Fibroblast of lung (primary cell): Measurements from ENCODE around the gene DONSON. TPM values are rescaled to one million over a fixed set of nuclear protein-coding genes. Genes with fewer than 3 reads are reported as not detected.

Experiments
- DNase-seq, 2 donors: peaks; one replicate each; pipeline versions ENCODE4 v3.0.0 to v3.0.0-alpha.2; 2010; ENCODE audit warnings: low read depth in 2 of 2
- H2AFZ ChIP-seq: 2 replicates; pipeline ENCODE4 v1.5.1; 2012; ENCODE audit warnings: low read length, control low read depth, inconsistent platforms
- H3K27ac ChIP-seq: 2 replicates; pipeline ENCODE4 v1.5.1; 2011; ENCODE audit warnings: low read length, control low read depth; ENCODE audit not compliant: insufficient read depth
- H3K27me3 ChIP-seq: 2 replicates; pipeline ENCODE4 v1.5.1; 2011; ENCODE audit warnings: mild to moderate bottlenecking, low read length; ENCODE audit not compliant: control insufficient read depth, insufficient read depth
- H3K36me3 ChIP-seq: 2 replicates; pipeline ENCODE4 v1.5.1; 2011; ENCODE audit warnings: low read length; ENCODE audit not compliant: control insufficient read depth, insufficient read depth
- H3K4me1 ChIP-seq: 2 replicates; pipeline ENCODE4 v1.5.1; 2011; ENCODE audit warnings: low read length; ENCODE audit not compliant: control insufficient read depth, insufficient read depth; ENCODE audit errors: extremely low read depth
- H3K4me2 ChIP-seq: 2 replicates; pipeline ENCODE4 v1.5.1; 2011; ENCODE audit warnings: low read length, control low read depth; ENCODE audit not compliant: insufficient read depth; ENCODE audit errors: extremely low read depth
- H3K4me3 ChIP-seq, 4 experiments: fragments of 200-600 bp in 1 of 4; sonication (generic) in 1 of 4; replicated peaks in 1 of 4; 2 replicates each; pipeline ENCODE4 v1.5.1; 2011 to 2016; ENCODE audit warnings: low read length in 4 of 4, low read depth in 3 of 4, mild to moderate bottlenecking in 3 of 4, control low read depth in 2 of 4, inconsistent platforms in 1 of 4, mixed read lengths in 1 of 4; ENCODE audit not compliant: insufficient read depth in 1 of 4; ENCODE audit errors: control extremely low read depth in 1 of 4
- H3K79me2 ChIP-seq: 2 replicates; pipeline ENCODE4 v1.5.1; 2012; ENCODE audit warnings: mild to moderate bottlenecking, low read length, inconsistent platforms; ENCODE audit not compliant: control insufficient read depth, insufficient read depth
- H3K9ac ChIP-seq: 2 replicates; pipeline ENCODE4 v1.5.1; 2011; ENCODE audit warnings: mild to moderate bottlenecking, low read length, control low read depth; ENCODE audit not compliant: insufficient read depth
- H3K9me3 ChIP-seq: 2 replicates; pipeline ENCODE4 v1.5.1; 2012; ENCODE audit warnings: low read depth, low read length; ENCODE audit not compliant: control insufficient read depth, insufficient read depth
- H4K20me1 ChIP-seq: 2 replicates; pipeline ENCODE4 v1.5.1; 2011; ENCODE audit warnings: low read length; ENCODE audit not compliant: control insufficient read depth, insufficient read depth; ENCODE audit errors: extremely low read depth
- EZH2 ChIP-seq: IDR thresholded peaks from 2 replicates; pipeline ENCODE4 v1.5.1; 2012; ENCODE audit warnings: low read length, control low read depth, mild to moderate bottlenecking; ENCODE audit errors: missing control alignments
- polyA plus RNA-seq, 2 donors: library from polyadenylated mRNA; depleted of rRNA in 1 of 2; stranded (reverse) in 1 of 2; unstranded in 1 of 2; fragments of >200 nt; gene quantifications; 2 replicates each; pipeline ENCODE4 v1.2.1, GENCODE V29; 2011 to 2012; ENCODE audit warnings: missing spikeins in 1 of 2
- total RNA-seq: library from RNA; depleted of rRNA; stranded (reverse); fragments of >200 nt; gene quantifications from 2 replicates; pipeline ENCODE4 v1.2.1, GENCODE V29; 2014
- TF ChIP-seq, protein P1 (sequence below), 2 donors: IDR thresholded peaks in 1 of 2; conservative IDR thresholded peaks in 1 of 2; 1 replicate in 1 of 2; 2 replicates in 1 of 2; pipeline ENCODE4 v1.5.1; 2011 to 2012; ENCODE audit warnings: low read length in 2 of 2, control low read depth in 1 of 2, inconsistent platforms in 1 of 2, low read depth in 1 of 2, mild to moderate bottlenecking in 1 of 2

DONSON gene
- total and polyA plus RNA-seq, 2 donors (not counting 1 experiment from before 2014, with no cell fraction given), result 14.7 to 23.6 TPM

GRCh38 chr21:33546086-33546485 is 42.4 kb downstream of the DONSON start:
- peaks cover 86% of the 10 kb centered on the region for H3K79me2 ChIP-seq
- TF ChIP-seq EZH2, result no peak
- TF ChIP-seq, protein P1, sequence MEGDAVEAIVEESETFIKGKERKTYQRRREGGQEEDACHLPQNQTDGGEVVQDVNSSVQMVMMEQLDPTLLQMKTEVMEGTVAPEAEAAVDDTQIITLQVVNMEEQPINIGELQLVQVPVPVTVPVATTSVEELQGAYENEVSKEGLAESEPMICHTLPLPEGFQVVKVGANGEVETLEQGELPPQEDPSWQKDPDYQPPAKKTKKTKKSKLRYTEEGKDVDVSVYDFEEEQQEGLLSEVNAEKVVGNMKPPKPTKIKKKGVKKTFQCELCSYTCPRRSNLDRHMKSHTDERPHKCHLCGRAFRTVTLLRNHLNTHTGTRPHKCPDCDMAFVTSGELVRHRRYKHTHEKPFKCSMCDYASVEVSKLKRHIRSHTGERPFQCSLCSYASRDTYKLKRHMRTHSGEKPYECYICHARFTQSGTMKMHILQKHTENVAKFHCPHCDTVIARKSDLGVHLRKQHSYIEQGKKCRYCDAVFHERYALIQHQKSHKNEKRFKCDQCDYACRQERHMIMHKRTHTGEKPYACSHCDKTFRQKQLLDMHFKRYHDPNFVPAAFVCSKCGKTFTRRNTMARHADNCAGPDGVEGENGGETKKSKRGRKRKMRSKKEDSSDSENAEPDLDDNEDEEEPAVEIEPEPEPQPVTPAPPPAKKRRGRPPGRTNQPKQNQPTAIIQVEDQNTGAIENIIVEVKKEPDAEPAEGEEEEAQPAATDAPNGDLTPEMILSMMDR (conservative IDR thresholded peaks at IDR 0.05 in 1 of 2, IDR thresholded peaks at IDR 0.05 in 1 of 2; ENCODE audit: low read depth in 1 of 2, low read length in 2 of 2), result no peak
- H3K4me2 ChIP-seq, result peak overlapping the region; percentile 69
- no peaks in the 10 kb centered on the region for H3K9me3 ChIP-seq
- H4K20me1 ChIP-seq, result peaks cover 7% of the 10 kb centered on the region
- H3K36me3 ChIP-seq, result peaks cover 17% of the 10 kb centered on the region
- no peaks in the 10 kb centered on the region for H3K27me3 ChIP-seq
- peak overlapping the region; percentile 51 for H3K27ac ChIP-seq
- no peaks in the 10 kb centered on the region for H3K4me1 ChIP-seq
- no peak for DNase-seq
- no peak overlapping the region for H2AFZ ChIP-seq
- no peak overlapping the region for H3K9ac ChIP-seq
- H3K4me3 ChIP-seq, result peak overlapping the region in 1 of 4 experiments; percentile 72

DNA sequence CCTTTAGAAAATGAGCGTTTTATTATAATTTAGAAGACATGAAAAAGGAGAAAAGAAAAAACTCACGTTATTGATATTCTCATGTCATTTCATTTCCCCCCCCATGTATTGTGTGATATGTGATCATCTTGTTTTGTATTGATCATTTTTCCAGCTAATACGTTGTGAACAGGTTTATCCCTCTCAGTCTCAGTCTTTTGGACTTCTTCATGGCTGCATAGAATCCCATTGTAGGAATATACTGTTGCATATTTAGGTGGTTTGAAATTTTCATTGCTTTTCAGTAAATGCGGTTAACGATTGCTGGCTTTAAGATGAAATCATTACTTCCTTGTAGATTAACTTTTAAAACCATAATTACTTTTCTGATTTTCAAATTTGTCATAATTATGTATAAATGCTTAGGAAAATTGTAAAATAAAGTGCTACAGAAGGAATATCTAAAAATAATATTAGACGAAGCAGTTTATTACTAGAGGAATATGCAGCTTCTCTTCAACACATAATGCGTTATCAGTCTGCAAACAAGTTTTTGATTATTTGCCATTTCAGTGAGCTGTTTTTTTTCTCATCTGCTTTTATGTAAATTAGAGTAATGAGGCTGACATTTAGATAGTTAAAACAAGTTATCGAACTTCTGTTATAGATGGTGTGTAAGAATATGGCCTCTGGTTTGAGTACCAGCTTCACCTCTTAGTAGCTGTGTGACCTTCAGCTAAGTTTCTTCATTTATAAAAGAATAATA is 43.9 kb downstream of the DONSON start:
- Histone ChIP-seq H4K20me1 (peaks cover 7% of the 10 kb centered on the region), H3K79me2 (peaks cover 83% of the 10 kb centered on the region), H3K27me3 (no peaks in the 10 kb centered on the region), H3K4me3 (peak overlapping the region; percentile 65 to 97 (median 78)), H2AFZ (no peak overlapping the region), H3K4me2 (peak overlapping the region; percentile 84), H3K9me3 (no peaks in the 10 kb centered on the region), H3K36me3 (peaks cover 3% of the 10 kb centered on the region), H3K4me1 (peaks cover 6% of the 10 kb centered on the region), H3K27ac (peak overlapping the region; percentile 99), H3K9ac (peak overlapping the region; percentile 98)
- TF ChIP-seq EZH2, result no peak
- TF ChIP-seq, protein P1 (conservative IDR thresholded peaks at IDR 0.05 in 1 of 2, IDR thresholded peaks at IDR 0.05 in 1 of 2; ENCODE audit: low read depth in 1 of 2, low read length in 2 of 2), result no peak
- no peak for DNase-seq

DNA sequence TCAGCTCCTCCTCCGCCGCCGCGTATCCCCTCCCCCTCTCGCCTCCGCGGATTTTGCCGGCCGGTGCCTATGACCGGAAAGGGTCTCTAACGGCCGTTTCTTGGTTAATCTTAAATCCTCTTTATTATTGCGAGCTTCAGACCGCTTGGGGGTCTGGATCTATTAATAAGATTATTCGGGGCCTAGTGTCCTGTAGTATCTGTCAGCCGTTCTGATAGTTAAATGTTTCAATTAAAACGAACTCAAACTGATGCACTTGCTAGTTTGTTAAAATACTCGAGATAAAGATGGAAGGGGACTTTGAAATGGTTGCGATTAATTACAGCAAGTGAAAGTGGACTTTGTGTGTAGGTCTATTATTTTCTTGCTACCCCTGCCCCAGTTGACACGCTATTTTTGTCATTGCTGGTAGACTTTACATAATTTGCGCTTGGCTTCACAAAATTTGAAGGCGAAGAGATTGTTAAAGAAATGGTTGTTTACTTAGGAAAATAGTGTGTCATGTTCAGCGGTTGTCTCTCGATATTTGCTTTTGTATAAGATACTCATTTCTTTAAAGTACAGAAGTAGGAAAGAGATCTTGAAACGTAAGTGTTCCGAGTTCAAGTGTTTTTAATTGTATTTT is 44.9 kb downstream of the DONSON start:
- Histone ChIP-seq H3K9ac (peak overlapping the region; percentile 98), H3K27ac (peak overlapping the region; percentile 99), H3K36me3 (peaks cover 2% of the 10 kb centered on the region), H3K4me3 (peak overlapping the region; percentile 65 to 97 (median 78)), H3K4me1 (peaks cover 7% of the 10 kb centered on the region), H3K79me2 (peaks cover 79% of the 10 kb centered on the region), H3K4me2 (peak overlapping the region; percentile 84), H4K20me1 (peaks cover 7% of the 10 kb centered on the region), H3K27me3 (no peaks in the 10 kb centered on the region), H2AFZ (no peak overlapping the region), H3K9me3 (no peaks in the 10 kb centered on the region)
- DNase-seq, result no peak
- TF ChIP-seq, protein P1 (conservative IDR thresholded peaks at IDR 0.05 in 1 of 2, IDR thresholded peaks at IDR 0.05 in 1 of 2; ENCODE audit: low read depth in 1 of 2, low read length in 2 of 2), result no peak
- TF ChIP-seq EZH2, result no peak
